ENCODE results near the gene ERI2.

DNA sequence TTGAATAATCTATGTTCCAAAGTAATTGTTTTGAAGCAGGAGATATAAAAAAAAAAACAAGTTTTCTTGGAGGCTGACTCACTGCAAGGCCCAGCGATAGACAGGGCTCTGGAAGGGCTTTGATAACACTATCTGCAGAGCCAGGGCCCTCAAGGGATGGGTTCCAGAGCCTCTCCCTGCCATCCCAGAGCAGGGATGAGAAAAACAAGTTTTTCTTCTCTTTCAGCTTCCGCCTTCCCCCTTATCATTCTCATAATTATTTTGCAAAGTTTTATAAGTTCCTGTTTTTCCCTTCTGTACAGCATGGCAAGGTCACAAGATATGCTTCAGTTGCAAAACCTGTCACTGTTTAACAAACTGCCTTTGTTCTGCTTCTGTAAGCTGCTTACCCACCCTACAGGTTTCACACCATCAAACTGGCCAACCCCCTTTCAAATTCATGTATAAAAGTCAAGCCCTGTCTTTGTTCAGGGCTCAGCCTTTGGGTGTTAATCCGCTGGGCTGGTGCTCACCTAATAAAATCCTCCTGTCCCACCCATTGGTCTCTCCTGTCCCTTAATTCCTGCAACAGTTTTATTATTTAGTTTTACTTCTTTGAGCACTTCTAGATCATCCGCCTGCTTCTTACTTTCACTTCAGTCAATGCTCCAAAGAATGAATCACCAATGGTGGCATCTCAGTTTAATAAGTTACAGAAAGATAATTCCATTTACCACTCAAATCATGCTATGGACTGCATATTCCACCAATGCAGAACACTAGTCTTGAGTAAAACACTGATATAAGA, 59.0 kb downstream of the ERI2 start:
- no peak for TF ChIP-seq CTCF (IDR thresholded peaks at IDR 0.05)
- no peak for TF ChIP-seq POLR2AphosphoS5 (IDR thresholded peaks at IDR 0.05)
